ENCODE measurements around the gene REPIN1. TPM values are rescaled to one million over a fixed set of nuclear protein-coding genes. Genes with fewer than 3 reads are reported as not detected.

REPIN1 gene
- total RNA-seq, 1 donor from 2014 or later = 146 TPM

DNA sequence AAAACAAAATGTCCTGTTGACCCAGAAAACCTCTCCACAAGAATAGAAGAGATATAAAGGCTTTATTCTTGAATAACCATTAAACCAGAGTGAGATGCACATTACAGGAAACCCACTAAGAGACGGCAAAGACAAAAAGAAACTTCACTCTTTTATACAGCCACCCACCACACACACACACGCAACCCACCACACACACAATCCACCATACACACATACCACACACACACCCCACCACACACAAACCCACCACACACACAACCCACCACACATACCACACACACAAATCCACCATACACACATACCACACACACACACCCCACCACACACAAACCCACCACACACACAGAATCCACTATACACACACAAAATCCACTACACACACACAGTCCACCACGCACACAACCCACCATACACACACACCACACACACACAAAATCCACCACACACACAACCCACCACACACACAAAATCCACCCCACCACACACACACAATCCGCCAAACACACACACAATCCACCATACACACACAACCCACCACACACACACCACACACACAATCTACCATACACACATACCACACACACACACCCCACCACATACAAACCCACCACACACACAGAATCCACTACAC lies 9.5 kb upstream of the REPIN1 start:
- H3K4me1 Mint-ChIP-seq (ENCODE audit: low read depth, unreplicated experiment) = peaks cover 14% of the 10 kb centered on the region
- H3K27me3 Mint-ChIP-seq (ENCODE audit: unreplicated experiment) = peaks cover 3% of the 10 kb centered on the region
- no peaks in the 10 kb centered on the region for H3K36me3 Mint-ChIP-seq (ENCODE audit: unreplicated experiment)
- H3K4me3 Mint-ChIP-seq (ENCODE audit: unreplicated experiment) = no peak overlapping the region
- H3K9me3 Mint-ChIP-seq (ENCODE audit: unreplicated experiment) = peaks cover 4% of the 10 kb centered on the region
- DNase-seq = no peak
- H3K27ac Mint-ChIP-seq (ENCODE audit: unreplicated experiment) = no peak overlapping the region
- TF ChIP-seq CTCF (IDR thresholded peaks at IDR 0.05; ENCODE audit: partially characterized antibody, unreplicated experiment) = no peak

DNA sequence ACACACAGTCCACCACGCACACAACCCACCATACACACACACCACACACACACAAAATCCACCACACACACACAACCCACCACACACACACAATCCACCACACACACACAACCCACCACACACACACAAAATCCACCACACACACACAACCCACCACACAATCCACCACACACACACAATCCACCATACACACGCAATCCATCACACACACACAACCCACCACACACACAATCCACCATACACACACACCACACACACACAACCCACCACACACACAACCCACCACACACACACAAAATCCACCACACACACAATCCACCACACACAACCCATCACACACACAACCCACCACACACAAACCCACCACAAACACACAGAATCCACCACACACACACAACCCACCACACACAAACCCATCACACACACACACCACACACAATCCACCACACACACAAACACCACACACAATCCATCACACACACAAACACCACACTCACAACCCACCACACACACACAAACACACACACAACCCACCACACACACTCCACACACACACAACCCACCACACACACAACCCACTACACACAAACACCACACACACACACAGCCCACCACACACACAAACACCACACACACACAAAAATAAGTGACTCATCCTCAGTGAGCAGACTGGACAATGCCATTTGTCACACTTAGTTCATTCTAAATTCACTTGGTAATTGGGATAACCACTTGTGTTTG lies 8.8 kb upstream of the REPIN1 start:
- peaks cover 3% of the 10 kb centered on the region for H3K27me3 Mint-ChIP-seq (ENCODE audit: unreplicated experiment)
- TF ChIP-seq CTCF (IDR thresholded peaks at IDR 0.05; ENCODE audit: partially characterized antibody, unreplicated experiment) = no peak
- DNase-seq = no peak
- H3K9me3 Mint-ChIP-seq (ENCODE audit: unreplicated experiment) = peaks cover 4% of the 10 kb centered on the region
- no peak overlapping the region for H3K27ac Mint-ChIP-seq (ENCODE audit: unreplicated experiment)
- H3K4me3 Mint-ChIP-seq (ENCODE audit: unreplicated experiment) = no peak overlapping the region
- H3K4me1 Mint-ChIP-seq (ENCODE audit: low read depth, unreplicated experiment) = peaks cover 14% of the 10 kb centered on the region
- H3K36me3 Mint-ChIP-seq (ENCODE audit: unreplicated experiment) = no peaks in the 10 kb centered on the region

- Mint-ChIP-seq H3K27ac (ENCODE audit: unreplicated experiment) (no peak overlapping the region), H3K9me3 (ENCODE audit: unreplicated experiment) (peaks cover 4% of the 10 kb centered on the region), H3K27me3 (ENCODE audit: unreplicated experiment) (peaks cover 3% of the 10 kb centered on the region), H3K4me3 (ENCODE audit: unreplicated experiment) (no peak overlapping the region), H3K4me1 (ENCODE audit: low read depth, unreplicated experiment) (peaks cover 14% of the 10 kb centered on the region), H3K36me3 (ENCODE audit: unreplicated experiment) (no peaks in the 10 kb centered on the region)
- DNase-seq = no peak
- no peak for TF ChIP-seq CTCF (IDR thresholded peaks at IDR 0.05; ENCODE audit: partially characterized antibody, unreplicated experiment)
These were observed 8.1 kb upstream of the REPIN1 start for GRCh38 chr7:150360363-150361058.

DNA sequence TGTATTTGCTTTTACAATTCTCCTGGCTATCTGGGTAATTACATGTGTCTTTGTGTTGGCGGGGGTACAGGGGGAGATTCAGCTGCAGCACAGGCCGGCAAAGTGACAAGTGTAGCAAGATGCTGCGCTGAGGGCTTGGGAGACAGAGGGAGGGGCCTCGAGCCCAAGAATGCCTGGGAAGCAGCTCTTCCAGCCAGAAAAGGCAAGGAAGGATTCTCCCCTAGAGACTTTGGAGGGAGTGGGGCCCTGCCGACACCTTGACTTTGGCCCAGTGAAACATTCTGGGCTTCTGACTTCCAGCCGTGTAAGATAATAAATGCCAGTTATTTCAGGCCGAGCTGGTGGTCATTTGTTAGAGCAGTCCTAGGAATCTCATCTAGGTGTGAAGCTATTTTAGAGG lies 7.2 kb upstream of the REPIN1 start:
- peaks cover 4% of the 10 kb centered on the region for H3K9me3 Mint-ChIP-seq (ENCODE audit: unreplicated experiment)
- TF ChIP-seq CTCF (IDR thresholded peaks at IDR 0.05; ENCODE audit: partially characterized antibody, unreplicated experiment) = no peak
- no peak for DNase-seq
- H3K4me1 Mint-ChIP-seq (ENCODE audit: low read depth, unreplicated experiment) = peaks cover 14% of the 10 kb centered on the region
- peaks cover 3% of the 10 kb centered on the region for H3K27me3 Mint-ChIP-seq (ENCODE audit: unreplicated experiment)
- H3K36me3 Mint-ChIP-seq (ENCODE audit: unreplicated experiment) = no peaks in the 10 kb centered on the region
- no peak overlapping the region for H3K4me3 Mint-ChIP-seq (ENCODE audit: unreplicated experiment)
- no peak overlapping the region for H3K27ac Mint-ChIP-seq (ENCODE audit: unreplicated experiment)

Data from glutamatergic neuron (in vitro differentiated cells).